ENCODE data around the gene ARG2. TPM values are rescaled to one million over a fixed set of nuclear protein-coding genes. Genes with fewer than 3 reads are reported as not detected.
"Not testable (repeated sequence)": the region's sequence is repeated elsewhere in the genome, so short reads cannot be mapped to it uniquely, and the experiment has no call there.

Gene ARG2
- total RNA-seq, 1 donor from 2014 or later, result 4.7 TPM

DNA sequence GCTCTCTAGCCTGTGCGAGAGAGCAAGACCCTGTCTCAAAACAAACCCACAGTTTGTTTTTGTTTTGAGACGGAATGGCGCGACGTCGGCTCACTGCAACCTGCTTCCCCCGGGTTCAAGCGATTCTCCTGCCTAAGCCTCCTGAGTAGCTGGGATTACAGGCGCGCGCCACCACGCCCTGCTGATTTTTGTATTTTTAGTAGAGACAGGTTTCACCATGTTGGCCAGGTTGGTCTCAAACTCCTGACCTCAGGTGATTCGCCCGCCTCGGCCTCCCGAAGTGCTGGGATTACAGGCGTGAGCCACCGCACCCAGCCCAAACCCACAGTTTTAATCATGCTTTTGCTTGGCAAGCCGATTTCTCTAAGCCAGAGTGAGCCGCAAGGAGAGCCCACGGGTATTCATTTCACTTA, 19.2 kb upstream of the ARG2 start:
- H3K4me1 Mint-ChIP-seq, result peaks cover 30% of the 10 kb centered on the region
- peak overlapping the region; percentile 96 for H3K27ac Mint-ChIP-seq
- H3K4me3 Mint-ChIP-seq, result peak overlapping the region; percentile 90
- H3K36me3 Mint-ChIP-seq (ENCODE audit: low read depth); DNase-seq; H3K9me3 Mint-ChIP-seq: not testable (repeated sequence)
- intact Hi-C loops (cut with micrococcal nuclease), result loop anchor here (1.0 kb wide), 4 partner anchors 19 to 95 kb away; partner anchors contain the start of genes ARG2, PLEKHH1, RDH11 and VTI1B
- H3K27me3 Mint-ChIP-seq, result peaks cover 14% of the 10 kb centered on the region

DNA sequence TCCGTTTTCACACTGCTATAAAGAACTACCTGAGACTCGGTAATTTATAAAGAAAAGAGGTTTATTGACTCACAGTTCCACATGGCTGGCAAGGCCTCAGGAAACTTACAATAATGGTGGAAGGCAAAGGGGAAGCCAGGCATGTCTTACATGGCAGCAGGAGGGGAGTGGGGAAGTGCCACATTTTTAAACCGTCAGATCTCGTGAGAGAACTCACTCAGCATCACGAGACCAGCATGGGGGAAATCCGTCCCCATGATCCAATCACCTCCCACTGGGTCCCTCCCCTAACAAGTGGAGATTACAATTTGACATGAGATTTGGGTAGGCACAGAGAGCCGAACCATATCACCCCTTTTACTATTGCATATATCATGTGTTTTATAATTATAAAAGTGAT, 17.6 kb upstream of the ARG2 start:
- Mint-ChIP-seq H3K9me3 (peaks cover 4% of the 10 kb centered on the region), H3K27ac (no peak overlapping the region), H3K36me3 (ENCODE audit: low read depth) (peaks cover 2% of the 10 kb centered on the region), H3K4me3 (no peak overlapping the region), H3K27me3 (peaks cover 16% of the 10 kb centered on the region), H3K4me1 (peaks cover 25% of the 10 kb centered on the region)
- intact Hi-C loops (cut with micrococcal nuclease), result no loop called here
- no peak for DNase-seq

DNA sequence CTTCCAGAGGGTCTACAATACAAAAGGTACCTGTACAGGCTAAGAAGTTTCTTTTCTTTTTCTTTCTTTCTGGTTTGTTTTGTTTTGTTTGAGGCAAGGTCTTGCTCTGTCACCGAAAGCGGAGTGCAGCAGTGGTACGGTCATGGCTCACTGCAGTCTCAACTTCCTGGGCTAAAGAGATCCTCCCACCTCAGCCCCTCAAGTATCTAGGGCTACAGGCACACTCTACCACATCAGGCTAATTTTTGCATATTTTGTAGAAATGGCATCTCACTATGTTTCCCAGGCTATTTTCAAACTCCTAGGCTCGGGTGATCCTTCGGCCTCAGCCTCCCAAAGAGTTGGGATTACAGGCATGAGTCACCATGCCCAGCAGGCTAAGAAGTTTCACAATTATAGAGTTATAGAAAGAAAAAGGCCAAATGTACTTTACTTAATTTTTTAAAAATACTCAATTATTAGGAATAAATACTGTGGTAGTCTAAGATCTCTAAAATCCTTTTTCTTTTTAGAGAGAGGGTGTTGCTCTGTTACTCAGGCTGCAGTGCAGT, 16.6 kb upstream of the ARG2 start:
- intact Hi-C loops (cut with micrococcal nuclease), result no loop called here
- H3K27ac Mint-ChIP-seq, result no peak overlapping the region
- H3K36me3 Mint-ChIP-seq (ENCODE audit: low read depth), result peaks cover 2% of the 10 kb centered on the region
- H3K4me3 Mint-ChIP-seq, result no peak overlapping the region
- H3K4me1 Mint-ChIP-seq, result peaks cover 20% of the 10 kb centered on the region
- H3K9me3 Mint-ChIP-seq, result peaks cover 4% of the 10 kb centered on the region
- H3K27me3 Mint-ChIP-seq, result peaks cover 18% of the 10 kb centered on the region
- no peak for DNase-seq

DNA sequence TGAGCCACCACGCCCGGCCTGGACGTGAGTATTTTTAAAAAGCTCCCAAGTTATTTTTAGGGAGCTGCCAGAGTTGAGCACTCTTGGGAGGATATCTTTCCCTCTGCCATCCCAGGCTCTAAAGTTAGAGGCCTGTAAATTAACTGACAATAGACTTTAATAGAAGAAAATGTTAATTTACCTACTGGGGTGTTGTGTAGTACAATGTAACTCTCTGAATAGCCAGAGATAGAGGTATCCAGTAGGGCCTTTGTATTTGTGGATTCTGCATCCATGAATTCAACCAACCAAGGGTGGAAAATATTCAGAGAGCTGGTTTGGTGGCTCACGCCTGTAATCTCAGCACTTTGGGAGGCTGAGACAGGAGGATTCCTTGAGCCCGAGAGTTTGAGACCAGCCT, 12.1 kb upstream of the ARG2 start:
- peaks cover 15% of the 10 kb centered on the region for H3K27me3 Mint-ChIP-seq
- no peaks in the 10 kb centered on the region for H3K36me3 Mint-ChIP-seq (ENCODE audit: low read depth)
- peaks cover 2% of the 10 kb centered on the region for H3K4me1 Mint-ChIP-seq
- intact Hi-C loops (cut with micrococcal nuclease), result no loop called here
- H3K4me3 Mint-ChIP-seq, result no peak overlapping the region
- H3K9me3 Mint-ChIP-seq, result no peaks in the 10 kb centered on the region
- no peak for DNase-seq
- H3K27ac Mint-ChIP-seq, result no peak overlapping the region

DNA sequence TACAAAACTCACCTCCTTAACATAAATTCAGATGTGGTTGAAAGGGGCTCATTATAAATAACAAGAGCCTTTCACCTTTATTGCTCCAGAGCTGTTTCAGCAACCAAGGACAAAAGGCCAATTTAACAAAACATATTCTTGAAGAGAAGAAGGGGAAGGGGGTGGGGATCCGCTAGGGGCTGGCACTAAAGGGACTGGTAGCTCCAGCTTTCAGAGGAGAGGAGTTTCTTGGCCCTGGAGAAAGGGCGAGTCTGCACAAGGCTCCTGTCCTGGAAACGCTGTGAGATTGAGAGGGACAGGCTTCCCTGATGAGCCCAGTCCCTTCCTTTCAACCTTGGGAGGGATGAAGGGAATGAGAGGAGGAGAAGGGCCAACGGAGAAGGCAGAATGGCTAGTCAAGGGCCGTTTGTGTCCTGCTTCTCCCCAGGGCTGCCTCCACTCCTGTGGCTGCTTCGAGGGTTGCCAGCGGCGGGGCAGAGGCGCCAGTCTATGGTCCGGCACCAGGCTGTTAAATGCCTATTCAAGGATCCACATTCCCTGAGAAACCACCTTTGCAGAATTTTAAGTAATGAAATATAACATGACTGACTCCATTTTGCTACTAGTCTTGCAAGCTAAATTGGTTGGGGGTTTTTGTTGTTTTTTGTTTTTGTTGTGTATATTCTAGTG, 9.9 kb upstream of the ARG2 start:
- Mint-ChIP-seq H3K27ac (no peak overlapping the region), H3K27me3 (peaks cover 8% of the 10 kb centered on the region), H3K36me3 (ENCODE audit: low read depth) (no peaks in the 10 kb centered on the region), H3K9me3 (no peaks in the 10 kb centered on the region), H3K4me3 (no peak overlapping the region), H3K4me1 (peaks cover 2% of the 10 kb centered on the region)
- intact Hi-C loops (cut with micrococcal nuclease), result no loop called here
- DNase-seq, result no peak

DNA sequence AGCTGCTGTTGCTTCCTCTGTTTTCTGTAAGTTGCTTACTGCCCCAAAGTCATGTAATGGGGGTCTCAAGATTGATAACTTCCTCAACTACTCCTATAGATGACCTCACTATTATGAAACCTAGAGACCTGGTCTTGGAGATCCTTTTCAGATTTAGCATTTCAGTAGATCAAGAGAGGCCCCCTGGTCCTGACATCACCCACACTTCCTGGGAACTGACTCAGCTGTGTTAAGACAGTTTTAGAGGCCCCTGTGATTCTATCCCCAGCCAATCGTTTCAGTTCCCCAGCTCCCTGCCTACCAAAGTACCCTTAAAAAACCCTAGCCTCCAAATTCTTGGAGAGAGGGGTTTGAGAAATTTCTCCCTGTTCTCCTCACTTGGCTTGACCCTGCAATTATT, 9.2 kb upstream of the ARG2 start:
- Mint-ChIP-seq H3K4me3 (no peak overlapping the region), H3K4me1 (peaks cover 2% of the 10 kb centered on the region), H3K27me3 (peaks cover 8% of the 10 kb centered on the region), H3K36me3 (ENCODE audit: low read depth) (no peaks in the 10 kb centered on the region), H3K9me3 (no peaks in the 10 kb centered on the region), H3K27ac (no peak overlapping the region)
- intact Hi-C loops (cut with micrococcal nuclease), result no loop called here
- DNase-seq, result no peak

DNA sequence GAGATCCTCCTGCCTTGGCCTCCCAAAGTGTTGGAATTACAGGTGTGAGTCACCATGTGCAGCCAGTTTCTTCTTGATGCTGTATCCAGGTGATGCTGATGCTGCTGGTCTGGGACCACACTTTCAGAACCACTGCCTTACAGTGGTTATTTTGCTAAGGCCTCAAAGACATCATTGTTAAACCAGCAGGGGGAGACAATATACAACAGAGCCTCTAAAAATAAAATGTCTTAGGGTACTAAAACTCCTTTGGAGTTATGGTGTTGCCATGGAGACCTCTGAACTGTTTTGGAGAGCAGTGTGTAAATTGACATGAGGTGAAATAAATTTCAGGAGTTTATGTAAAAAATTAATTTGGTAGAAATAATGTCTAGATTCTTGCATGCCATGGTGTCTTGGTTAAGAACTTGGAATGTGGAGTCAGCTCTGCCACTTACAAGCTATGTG, 1.1 kb upstream of the ARG2 start:
- peak overlapping the region; percentile 63 for H3K27ac Mint-ChIP-seq
- H3K27me3 Mint-ChIP-seq, result peaks cover 17% of the 10 kb centered on the region
- peaks cover 33% of the 10 kb centered on the region for H3K4me1 Mint-ChIP-seq
- no peaks in the 10 kb centered on the region for H3K9me3 Mint-ChIP-seq
- peak overlapping the region; percentile 92 for H3K4me3 Mint-ChIP-seq
- intact Hi-C loops (cut with micrococcal nuclease), result loop anchor here (1.0 to 5.0 kb wide), 6 partner anchors 18 to 199 kb away; partner anchors contain the start of genes PIGH, RAD51B, RDH11 and VTI1B
- H3K36me3 Mint-ChIP-seq (ENCODE audit: low read depth), result peaks cover 1% of the 10 kb centered on the region
- DNase-seq, result peak; percentile 83

DNA sequence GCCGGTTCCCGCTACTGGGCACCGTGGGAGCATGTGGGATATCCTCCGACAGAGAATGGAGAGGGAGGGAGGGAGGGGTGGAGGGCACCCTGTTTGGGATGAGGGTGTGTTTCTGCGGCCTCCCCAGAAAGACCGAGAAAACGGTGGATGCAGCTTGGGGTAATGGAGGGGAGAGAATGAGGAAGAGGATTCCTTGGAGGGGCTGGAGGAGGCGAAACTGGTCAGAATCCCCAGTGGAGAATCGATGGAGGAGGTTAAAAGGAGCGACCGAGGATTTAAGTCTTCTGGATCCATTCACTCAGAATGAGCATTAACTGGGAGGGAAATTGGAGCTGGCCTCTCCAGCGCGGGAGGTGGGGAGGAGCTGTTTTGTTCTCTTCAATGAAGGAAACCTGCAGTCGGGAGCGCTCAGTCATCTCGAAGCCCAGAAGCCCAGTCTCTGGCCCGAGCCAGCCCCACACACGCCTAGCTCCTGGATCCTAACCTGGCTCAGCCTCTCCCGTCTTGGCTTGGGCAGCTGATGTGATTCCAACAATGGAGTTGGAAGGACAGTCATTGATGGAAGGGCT, 581 bp downstream of the ARG2 start:
- Mint-ChIP-seq H3K36me3 (ENCODE audit: low read depth) (peaks cover 1% of the 10 kb centered on the region), H3K4me3 (peak overlapping the region; percentile 92), H3K27me3 (peaks cover 13% of the 10 kb centered on the region), H3K9me3 (no peaks in the 10 kb centered on the region), H3K4me1 (peaks cover 33% of the 10 kb centered on the region), H3K27ac (peak overlapping the region; percentile 70)
- peak; percentile 69 for DNase-seq
- intact Hi-C loops (cut with micrococcal nuclease), result no loop called here

DNA sequence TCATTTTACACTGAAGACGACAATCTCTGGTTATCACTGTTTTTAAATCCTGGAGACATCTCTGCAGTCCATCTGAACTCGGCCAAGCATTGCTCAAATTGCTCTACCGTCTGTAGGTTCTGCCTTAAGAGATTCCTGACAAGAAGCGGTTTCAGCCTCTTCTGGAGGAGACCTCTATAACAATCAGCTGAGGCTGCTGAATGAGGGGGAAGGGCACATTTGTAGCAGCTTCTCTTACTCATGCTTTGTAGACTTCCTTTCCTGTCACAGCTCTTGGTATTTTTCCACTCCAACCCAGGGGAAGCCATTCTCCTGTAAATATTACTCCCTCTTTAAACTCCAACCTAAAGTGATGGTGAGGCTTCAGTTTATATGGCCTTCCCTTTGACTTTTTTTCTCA, 3.0 kb downstream of the ARG2 start:
- intact Hi-C loops (cut with micrococcal nuclease), result no loop called here
- peak overlapping the region; percentile 7 for H3K4me3 Mint-ChIP-seq
- peak; percentile 64 for DNase-seq
- peak overlapping the region; percentile 53 for H3K27ac Mint-ChIP-seq
- peaks cover 1% of the 10 kb centered on the region for H3K36me3 Mint-ChIP-seq (ENCODE audit: low read depth)
- H3K9me3 Mint-ChIP-seq, result no peaks in the 10 kb centered on the region
- peaks cover 33% of the 10 kb centered on the region for H3K4me1 Mint-ChIP-seq
- H3K27me3 Mint-ChIP-seq, result peaks cover 10% of the 10 kb centered on the region

DNA sequence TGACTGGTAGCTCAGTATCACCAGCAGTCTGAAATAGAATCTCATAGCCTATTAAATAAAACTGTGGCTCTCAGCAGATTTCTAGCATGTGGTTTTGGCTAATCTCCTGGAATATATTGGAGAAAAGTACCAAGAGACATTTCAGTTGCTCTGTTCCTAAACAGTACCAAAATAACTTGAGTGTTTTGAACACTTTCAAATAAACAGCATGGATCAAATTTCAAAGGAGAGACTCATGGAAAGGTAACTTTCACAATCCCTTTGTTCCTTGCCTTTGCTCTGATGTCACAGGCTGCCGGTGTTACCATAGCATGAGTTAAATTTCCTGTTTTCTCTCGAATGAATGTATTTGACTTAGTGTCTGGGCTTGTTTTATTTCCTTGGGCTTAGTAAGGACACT, 3.4 kb downstream of the ARG2 start:
- Mint-ChIP-seq H3K4me1 (peaks cover 33% of the 10 kb centered on the region), H3K4me3 (peak overlapping the region; percentile 7), H3K27me3 (peaks cover 10% of the 10 kb centered on the region), H3K9me3 (no peaks in the 10 kb centered on the region), H3K27ac (peak overlapping the region; percentile 53), H3K36me3 (ENCODE audit: low read depth) (peaks cover 1% of the 10 kb centered on the region)
- intact Hi-C loops (cut with micrococcal nuclease), result no loop called here
- DNase-seq, result no peak

DNA sequence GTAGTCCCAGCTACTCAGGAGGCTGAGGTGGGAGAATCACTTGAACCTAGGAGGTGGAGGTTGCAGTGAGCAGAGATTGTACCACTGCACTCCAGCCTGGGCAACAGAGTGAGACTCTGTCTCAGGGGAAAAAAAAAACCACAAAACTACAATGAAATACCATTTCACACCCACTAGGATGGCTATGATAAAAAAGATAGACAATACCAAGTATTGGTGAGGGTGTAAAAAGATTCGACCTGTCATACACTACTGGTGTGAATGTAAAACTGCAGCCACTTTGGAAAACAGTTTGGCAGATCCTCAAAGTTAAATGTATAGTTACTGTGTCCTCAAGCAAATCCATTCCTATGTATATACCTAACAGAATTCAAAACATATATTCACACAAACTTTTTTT, 6.4 kb downstream of the ARG2 start:
- H3K4me1 Mint-ChIP-seq, result peaks cover 14% of the 10 kb centered on the region
- intact Hi-C loops (cut with micrococcal nuclease); H3K4me3 Mint-ChIP-seq; DNase-seq; H3K27ac Mint-ChIP-seq; H3K27me3 Mint-ChIP-seq; H3K9me3 Mint-ChIP-seq; H3K36me3 Mint-ChIP-seq (ENCODE audit: low read depth): not testable (repeated sequence)

DNA sequence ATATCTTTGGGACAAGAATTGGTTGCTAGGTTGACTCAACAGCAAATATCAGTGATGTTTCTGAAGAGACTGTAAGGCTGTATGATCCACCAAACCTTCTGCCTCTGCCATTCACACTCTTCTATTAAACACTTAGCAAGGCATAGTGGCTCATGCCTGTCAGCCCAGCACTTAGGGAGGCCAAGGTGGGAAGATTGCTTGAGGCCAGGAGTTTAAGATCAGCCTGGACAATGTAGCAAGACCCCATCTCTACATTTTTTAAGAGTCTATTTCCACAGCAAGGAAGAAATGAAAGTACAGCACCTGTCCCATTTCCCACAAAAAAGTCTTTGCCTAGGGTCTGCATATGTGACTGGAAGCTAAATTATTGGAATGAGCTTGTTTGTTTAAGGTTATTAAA, 7.8 kb downstream of the ARG2 start:
- intact Hi-C loops (cut with micrococcal nuclease), result no loop called here
- H3K36me3 Mint-ChIP-seq (ENCODE audit: low read depth), result no peaks in the 10 kb centered on the region
- DNase-seq, result no peak
- H3K9me3 Mint-ChIP-seq, result no peaks in the 10 kb centered on the region
- no peak overlapping the region for H3K4me3 Mint-ChIP-seq
- H3K4me1 Mint-ChIP-seq, result peaks cover 9% of the 10 kb centered on the region
- no peaks in the 10 kb centered on the region for H3K27me3 Mint-ChIP-seq
- H3K27ac Mint-ChIP-seq, result no peak overlapping the region

DNA sequence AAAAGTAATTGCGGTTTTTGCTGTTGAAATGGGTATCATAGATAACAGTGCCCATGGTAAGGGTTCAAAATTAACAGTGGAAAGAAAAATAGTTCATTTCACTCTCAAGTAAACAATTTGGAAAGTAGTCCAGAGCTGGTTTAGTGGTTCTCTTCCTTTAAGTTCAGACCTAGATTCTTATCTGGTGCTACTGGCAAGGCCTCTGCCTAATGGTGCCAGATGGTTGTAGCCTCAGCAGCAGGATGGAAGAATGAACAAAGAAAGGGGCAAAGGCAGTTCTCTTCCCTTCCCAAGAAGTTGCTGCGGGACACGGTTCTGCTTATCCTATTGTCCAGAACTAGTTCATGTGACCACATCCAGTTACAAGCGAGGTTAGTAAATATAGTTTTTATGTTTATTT, 10.5 kb downstream of the ARG2 start:
- Mint-ChIP-seq H3K4me3 (no peak overlapping the region), H3K36me3 (ENCODE audit: low read depth) (no peaks in the 10 kb centered on the region), H3K9me3 (no peaks in the 10 kb centered on the region), H3K27me3 (no peaks in the 10 kb centered on the region), H3K4me1 (no peaks in the 10 kb centered on the region), H3K27ac (no peak overlapping the region)
- intact Hi-C loops (cut with micrococcal nuclease), result no loop called here
- no peak for DNase-seq

DNA sequence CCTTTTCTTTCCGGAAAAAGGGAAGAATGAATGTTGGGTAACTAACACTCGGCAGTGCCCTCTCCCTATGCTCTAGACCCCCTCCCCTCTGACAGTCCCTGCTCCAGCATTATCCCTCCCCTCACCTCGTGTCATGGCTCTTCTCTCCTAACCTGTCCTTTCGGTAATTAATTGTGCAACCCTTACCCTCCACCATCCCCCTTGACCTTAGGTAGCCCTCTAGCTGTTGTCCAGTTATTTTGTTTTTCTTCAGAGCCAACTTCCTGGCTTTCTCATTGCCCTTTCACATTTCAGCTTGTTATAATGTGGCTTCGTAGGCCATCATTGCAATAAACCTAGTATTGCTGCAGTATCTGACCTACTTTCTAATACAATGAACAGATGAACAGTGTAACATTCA, 11.2 kb downstream of the ARG2 start:
- H3K36me3 Mint-ChIP-seq (ENCODE audit: low read depth), result no peaks in the 10 kb centered on the region
- H3K4me1 Mint-ChIP-seq, result no peaks in the 10 kb centered on the region
- no peak overlapping the region for H3K27ac Mint-ChIP-seq
- H3K4me3 Mint-ChIP-seq, result no peak overlapping the region
- DNase-seq, result no peak
- H3K27me3 Mint-ChIP-seq, result no peaks in the 10 kb centered on the region
- no peaks in the 10 kb centered on the region for H3K9me3 Mint-ChIP-seq
- intact Hi-C loops (cut with micrococcal nuclease), result no loop called here

All from activated CD4-positive, alpha-beta T cell treated with anti-CD3 and anti-CD28 coated beads, Interleukin-2, amount 10 ng/mL, durations not matched to agents 24 days and 14 days (primary cell).